Loucy (cell line): Measurements from ENCODE around the gene PRLR.
"Not testable (repeated sequence)": the region's sequence is repeated elsewhere in the genome, so short reads cannot be mapped to it uniquely, and the experiment has no call there.

Experiments
- H2AFZ ChIP-seq: fragments of 200-600 bp; sonication (generic); 2 replicates; pipeline ENCODE4 v1.6.0; 2016; ENCODE audit warnings: antibody characterized with exemption, mild to moderate bottlenecking, low read length, moderate library complexity
- H3F3A ChIP-seq: fragments of 200-600 bp; 2 replicates; pipeline ENCODE4 v1.6.0; 2016; ENCODE audit warnings: antibody characterized with exemption, low read depth, mild to moderate bottlenecking
- H3K27me3 ChIP-seq: fragments of 200-600 bp; sonication (generic); 2 replicates; pipeline ENCODE4 v1.6.1; 2014; ENCODE audit warnings: low read length, mild to moderate bottlenecking; ENCODE audit not compliant: insufficient read depth, poor library complexity, severe bottlenecking
- H3K36me3 ChIP-seq: fragments of 200-600 bp; sonication (generic); 2 replicates; pipeline ENCODE4 v1.6.1; 2016; ENCODE audit warnings: low read length; ENCODE audit not compliant: insufficient read depth
- H3K4me1 ChIP-seq: fragments of 200-600 bp; sonication (generic); 2 replicates; pipeline ENCODE4 v1.5.1; 2014; ENCODE audit warnings: low read length, mild to moderate bottlenecking; ENCODE audit not compliant: insufficient read depth, poor library complexity, severe bottlenecking
- H3K4me2 ChIP-seq: fragments of 200-600 bp; sonication (generic); 2 replicates; pipeline ENCODE4 v1.6.0; 2014; ENCODE audit warnings: antibody characterized with exemption, low read length, low read depth, mild to moderate bottlenecking; ENCODE audit not compliant: poor library complexity, severe bottlenecking
- H3K4me3 ChIP-seq: fragments of 200-600 bp; sonication (generic); 2 replicates; pipeline ENCODE4 v1.5.1; 2014; ENCODE audit warnings: low read length, mild to moderate bottlenecking, mixed read lengths; ENCODE audit not compliant: poor library complexity, severe bottlenecking
- H3K79me2 ChIP-seq: fragments of 200-600 bp; sonication (generic); 2 replicates; pipeline ENCODE4 v1.6.1; 2014; ENCODE audit warnings: low read length; ENCODE audit not compliant: insufficient read depth
- H3K9ac ChIP-seq: fragments of 200-600 bp; sonication (generic); 2 replicates; pipeline ENCODE4 v1.6.0; 2014; ENCODE audit warnings: mild to moderate bottlenecking, low read depth, low read length, moderate library complexity; ENCODE audit not compliant: poor library complexity, severe bottlenecking
- H3K9me2 ChIP-seq: fragments of 200-600 bp; sonication (generic); replicated peaks from 2 replicates; pipeline ENCODE4 v1.6.1; 2016; ENCODE audit warnings: low read depth, low read length, mixed read lengths
- H3K9me3 ChIP-seq: fragments of 200-600 bp; sonication (generic); 2 replicates; pipeline ENCODE4 v1.6.1; 2014; ENCODE audit warnings: mild to moderate bottlenecking, antibody characterized with exemption, low read length, low read depth; ENCODE audit not compliant: insufficient read depth
- H4K20me1 ChIP-seq: fragments of 200-600 bp; sonication (generic); 2 replicates; pipeline ENCODE4 v1.6.0; 2014; ENCODE audit warnings: antibody characterized with exemption, low read length, mild to moderate bottlenecking; ENCODE audit not compliant: insufficient read depth, poor library complexity, severe bottlenecking
- CTCF ChIP-seq: fragments of 200-600 bp; sonication (generic); conservative IDR thresholded peaks from 2 replicates; pipeline ENCODE4 v1.5.1; 2014; ENCODE audit warnings: mild to moderate bottlenecking, antibody characterized with exemption, low read length
- EZH2phosphoT487 ChIP-seq: fragments of 200-600 bp; IDR thresholded peaks from 2 replicates; pipeline ENCODE4 v1.6.1; 2018; ENCODE audit warnings: antibody characterized with exemption, mild to moderate bottlenecking, moderate library complexity, borderline replicate concordance

Gene PRLR

GRCh38 chr5:35194635-35195471 is 35.4 kb downstream of the PRLR start:
- Histone ChIP-seq H3K9me3 (no peaks in the 10 kb centered on the region), H3K9ac (no peak overlapping the region), H3K79me2 (no peaks in the 10 kb centered on the region), H3K27me3 (no peaks in the 10 kb centered on the region), H3K4me3 (no peak overlapping the region), H4K20me1 (no peaks in the 10 kb centered on the region), H3K4me2 (no peak overlapping the region), H3K4me1 (peaks cover 12% of the 10 kb centered on the region), H2AFZ (no peak overlapping the region), H3K36me3 (no peaks in the 10 kb centered on the region), H3K9me2 (no peaks in the 10 kb centered on the region), H3F3A (no peaks in the 10 kb centered on the region)
- TF ChIP-seq EZH2phosphoT487 (no peak), CTCF (no peak)

- Histone ChIP-seq H3K4me2 (no peak overlapping the region), H3K36me3 (no peaks in the 10 kb centered on the region), H3F3A (no peaks in the 10 kb centered on the region), H3K9me3 (no peaks in the 10 kb centered on the region), H3K9ac (no peak overlapping the region), H4K20me1 (no peaks in the 10 kb centered on the region), H3K4me1 (no peaks in the 10 kb centered on the region), H3K4me3 (no peak overlapping the region), H2AFZ (no peak overlapping the region), H3K27me3 (no peaks in the 10 kb centered on the region), H3K79me2 (no peaks in the 10 kb centered on the region), H3K9me2 (no peaks in the 10 kb centered on the region)
- TF ChIP-seq CTCF (no peak), EZH2phosphoT487 (no peak)
Measured at GRCh38 chr5:35192506-35192905, 37.8 kb downstream of the PRLR start.

- H3K79me2 ChIP-seq, H3K9me2 ChIP-seq, H3K27me3 ChIP-seq, H3K36me3 ChIP-seq, H3K4me2 ChIP-seq, H2AFZ ChIP-seq, H3K9me3 ChIP-seq, H4K20me1 ChIP-seq, H3K4me1 ChIP-seq, H3F3A ChIP-seq, H3K4me3 ChIP-seq, H3K9ac ChIP-seq: not testable (repeated sequence)
Measured at GRCh38 chr5:35189801-35190200, 40.5 kb downstream of the PRLR start.

GRCh38 chr5:35188031-35188457 is 42.2 kb downstream of the PRLR start:
- Histone ChIP-seq H3K4me3 (no peak overlapping the region), H3K4me2 (no peak overlapping the region), H3F3A (no peaks in the 10 kb centered on the region), H3K27me3 (no peaks in the 10 kb centered on the region), H2AFZ (no peak overlapping the region), H4K20me1 (no peaks in the 10 kb centered on the region), H3K36me3 (no peaks in the 10 kb centered on the region), H3K9me3 (no peaks in the 10 kb centered on the region), H3K4me1 (peaks cover under 1% of the 10 kb centered on the region), H3K9ac (no peak overlapping the region), H3K79me2 (no peaks in the 10 kb centered on the region), H3K9me2 (no peaks in the 10 kb centered on the region)
- TF ChIP-seq CTCF = no peak
- no peak for TF ChIP-seq EZH2phosphoT487

- H3K27me3 ChIP-seq, H3K9ac ChIP-seq, H3K4me1 ChIP-seq, H3K36me3 ChIP-seq, H2AFZ ChIP-seq, H3K9me2 ChIP-seq, H3K9me3 ChIP-seq, H3K4me2 ChIP-seq, H3K4me3 ChIP-seq, H3K79me2 ChIP-seq, H3F3A ChIP-seq, H4K20me1 ChIP-seq: not testable (repeated sequence)
Measured at GRCh38 chr5:35187621-35188020, 42.7 kb downstream of the PRLR start.
